ENCODE results near the gene SUCLG2. TPM values are rescaled to one million over a fixed set of nuclear protein-coding genes. Genes with fewer than 3 reads are reported as not detected.

The SUCLG2 gene
- total RNA-seq, 2 experiments from 2014 or later, result 28.3 to 44.7 TPM

GRCh38 chr3:67529337-67529736, 125.1 kb downstream of the SUCLG2 start:
- intact Hi-C loops (cut with micrococcal nuclease; ENCODE audit: unreplicated experiment), result no loop called here
- Histone ChIP-seq H3K36me3 (ENCODE audit: insufficient read depth, low read length) (peaks cover 26% of the 10 kb centered on the region), H2AFZ (ENCODE audit: low read length) (no peak overlapping the region), H3K9me2 (ENCODE audit: insufficient read depth, low read length) (no peaks in the 10 kb centered on the region), H3K9me3 (ENCODE audit: low read length) (no peaks in the 10 kb centered on the region), H3K27ac (ENCODE audit: low read depth, low read length, poor library complexity, severe bottlenecking) (no peak overlapping the region), H3K4me2 (ENCODE audit: low read length) (no peak overlapping the region), H3K79me2 (ENCODE audit: insufficient read depth, low read depth, low read length) (no peaks in the 10 kb centered on the region), H3K4me1 (ENCODE audit: insufficient read depth, low read length, poor library complexity, severe bottlenecking) (no peaks in the 10 kb centered on the region), H4K20me1 (ENCODE audit: insufficient read depth, low read length) (no peaks in the 10 kb centered on the region), H3K4me3 (ENCODE audit: low read depth, low read length, poor library complexity, severe bottlenecking) (no peak overlapping the region)
- BruUV-seq (replicated peaks), result no TSS peak
- DNase-seq (ENCODE audit: low spot score), result peak; percentile 2
- ChIA-PET POLR2A (interaction anchor here (0.7 to 1.6 kb wide), 3 partner anchors 10 to 24 kb away, joined by 3 to 4 read pairs (median 3); no protein-coding TSS in a partner anchor), CTCF (ENCODE audit: unreplicated experiment) (no interaction called here)
- TF ChIP-seq EZH2phosphoT487 (IDR thresholded peaks at IDR 0.05; ENCODE audit: borderline replicate concordance, low read depth, low read length), result no peak
- TF ChIP-seq, protein P1, sequence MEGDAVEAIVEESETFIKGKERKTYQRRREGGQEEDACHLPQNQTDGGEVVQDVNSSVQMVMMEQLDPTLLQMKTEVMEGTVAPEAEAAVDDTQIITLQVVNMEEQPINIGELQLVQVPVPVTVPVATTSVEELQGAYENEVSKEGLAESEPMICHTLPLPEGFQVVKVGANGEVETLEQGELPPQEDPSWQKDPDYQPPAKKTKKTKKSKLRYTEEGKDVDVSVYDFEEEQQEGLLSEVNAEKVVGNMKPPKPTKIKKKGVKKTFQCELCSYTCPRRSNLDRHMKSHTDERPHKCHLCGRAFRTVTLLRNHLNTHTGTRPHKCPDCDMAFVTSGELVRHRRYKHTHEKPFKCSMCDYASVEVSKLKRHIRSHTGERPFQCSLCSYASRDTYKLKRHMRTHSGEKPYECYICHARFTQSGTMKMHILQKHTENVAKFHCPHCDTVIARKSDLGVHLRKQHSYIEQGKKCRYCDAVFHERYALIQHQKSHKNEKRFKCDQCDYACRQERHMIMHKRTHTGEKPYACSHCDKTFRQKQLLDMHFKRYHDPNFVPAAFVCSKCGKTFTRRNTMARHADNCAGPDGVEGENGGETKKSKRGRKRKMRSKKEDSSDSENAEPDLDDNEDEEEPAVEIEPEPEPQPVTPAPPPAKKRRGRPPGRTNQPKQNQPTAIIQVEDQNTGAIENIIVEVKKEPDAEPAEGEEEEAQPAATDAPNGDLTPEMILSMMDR (conservative IDR thresholded peaks at IDR 0.05; ENCODE audit: low read length), result 0 out of 2 replicates have a peak, but pooled peaks have one; percentile 26

DNA sequence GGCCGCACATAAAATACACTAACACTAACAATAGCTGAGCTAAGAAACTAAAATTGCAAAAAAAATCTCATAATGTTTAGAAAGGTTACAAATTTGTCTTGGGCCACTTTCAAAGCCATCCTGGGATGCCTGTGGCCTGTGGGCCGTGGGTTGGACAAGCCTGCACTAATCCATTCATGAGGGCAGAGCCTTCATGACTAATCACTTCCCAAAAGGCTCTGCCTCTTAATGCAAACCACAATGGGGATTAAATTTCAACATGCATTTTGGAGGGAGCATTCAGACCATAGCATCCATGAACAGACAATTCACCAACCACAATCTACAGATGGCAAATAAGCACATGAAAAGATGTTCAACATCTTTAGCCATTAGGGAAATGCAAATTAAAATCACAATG, 128.2 kb downstream of the SUCLG2 start:
- ChIA-PET POLR2A (no interaction called here), CTCF (ENCODE audit: unreplicated experiment) (no interaction called here)
- BruUV-seq (replicated peaks), result no TSS peak

DNA sequence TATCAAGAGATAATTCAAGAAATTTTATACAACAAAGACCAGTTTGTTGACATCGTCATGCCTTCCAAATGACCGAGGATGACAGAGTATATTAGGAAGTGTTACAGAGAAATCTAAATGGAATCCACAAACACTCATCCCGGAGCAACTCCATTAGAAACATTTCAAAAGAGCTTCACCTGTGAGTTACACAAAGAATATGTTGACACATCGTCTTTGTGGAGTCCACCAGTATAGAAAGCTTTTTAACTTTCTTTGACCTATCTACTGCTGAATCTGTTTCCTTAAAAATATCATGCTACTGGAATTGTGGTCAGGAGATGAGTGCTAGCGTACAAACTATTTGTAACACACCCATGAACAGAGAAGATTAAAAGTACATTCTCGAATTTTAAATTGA, 130.4 kb downstream of the SUCLG2 start:
- no peak for DNase-seq (ENCODE audit: low spot score)
- BruUV-seq (replicated peaks), result no TSS peak
- Histone ChIP-seq H3K27ac (ENCODE audit: low read depth, low read length, poor library complexity, severe bottlenecking) (no peak overlapping the region), H3K36me3 (ENCODE audit: insufficient read depth, low read length) (peaks cover 34% of the 10 kb centered on the region), H3K4me1 (ENCODE audit: insufficient read depth, low read length, poor library complexity, severe bottlenecking) (peaks cover 4% of the 10 kb centered on the region), H2AFZ (ENCODE audit: low read length) (no peak overlapping the region), H3K9me3 (ENCODE audit: low read length) (no peaks in the 10 kb centered on the region), H3K79me2 (ENCODE audit: insufficient read depth, low read depth, low read length) (no peaks in the 10 kb centered on the region), H4K20me1 (ENCODE audit: insufficient read depth, low read length) (no peaks in the 10 kb centered on the region), H3K9me2 (ENCODE audit: insufficient read depth, low read length) (no peaks in the 10 kb centered on the region), H3K4me2 (ENCODE audit: low read length) (no peak overlapping the region), H3K4me3 (ENCODE audit: low read depth, low read length, poor library complexity, severe bottlenecking) (no peak overlapping the region)
- POLR2A ChIA-PET, result no interaction called here
- intact Hi-C loops (cut with micrococcal nuclease; ENCODE audit: unreplicated experiment), result no loop called here
- CTCF ChIA-PET (ENCODE audit: unreplicated experiment), result no interaction called here
- TF ChIP-seq, protein P1 (conservative IDR thresholded peaks at IDR 0.05; ENCODE audit: low read length), result no peak
- no peak for TF ChIP-seq EZH2phosphoT487 (IDR thresholded peaks at IDR 0.05; ENCODE audit: borderline replicate concordance, low read depth, low read length)

More for the DNA sequence above, 128.2 kb downstream of the SUCLG2 start:
- intact Hi-C loops (cut with micrococcal nuclease; ENCODE audit: unreplicated experiment), result no loop called here
- no peaks in the 10 kb centered on the region for H3K9me2 ChIP-seq (ENCODE audit: insufficient read depth, low read length)
- H3K4me2 ChIP-seq (ENCODE audit: low read length), result no peak overlapping the region
- no peaks in the 10 kb centered on the region for H3K79me2 ChIP-seq (ENCODE audit: insufficient read depth, low read depth, low read length)
- no peak overlapping the region for H2AFZ ChIP-seq (ENCODE audit: low read length)
- no peak overlapping the region for H3K27ac ChIP-seq (ENCODE audit: low read depth, low read length, poor library complexity, severe bottlenecking)
- no peak overlapping the region for H3K4me3 ChIP-seq (ENCODE audit: low read depth, low read length, poor library complexity, severe bottlenecking)
- H3K9me3 ChIP-seq (ENCODE audit: low read length), result no peaks in the 10 kb centered on the region
- TF ChIP-seq, protein P1 (conservative IDR thresholded peaks at IDR 0.05; ENCODE audit: low read length), result no peak
- TF ChIP-seq EZH2phosphoT487 (IDR thresholded peaks at IDR 0.05; ENCODE audit: borderline replicate concordance, low read depth, low read length), result no peak
- H3K4me1 ChIP-seq (ENCODE audit: insufficient read depth, low read length, poor library complexity, severe bottlenecking), result peaks cover 2% of the 10 kb centered on the region
- H4K20me1 ChIP-seq (ENCODE audit: insufficient read depth, low read length), result no peaks in the 10 kb centered on the region
- no peak for DNase-seq (ENCODE audit: low spot score)
- peaks cover 30% of the 10 kb centered on the region for H3K36me3 ChIP-seq (ENCODE audit: insufficient read depth, low read length)

All from OCI-LY7 (cell line).